GM18907 (cell line): Measurements from ENCODE around the gene ZNF398.

Experiments
- ATAC-seq: cut with Tn5 transposase; IDR thresholded peaks from one replicate; pipeline ENCODE4 v1.9.1; 2021; ENCODE audit warnings: mild to moderate bottlenecking, moderate library complexity; ENCODE audit not compliant: unreplicated experiment

The ZNF398 gene

GRCh38 chr7:149147752-149148653 is 750 bp downstream of the ZNF398 start:
- peak; percentile 38 for ATAC-seq

DNA sequence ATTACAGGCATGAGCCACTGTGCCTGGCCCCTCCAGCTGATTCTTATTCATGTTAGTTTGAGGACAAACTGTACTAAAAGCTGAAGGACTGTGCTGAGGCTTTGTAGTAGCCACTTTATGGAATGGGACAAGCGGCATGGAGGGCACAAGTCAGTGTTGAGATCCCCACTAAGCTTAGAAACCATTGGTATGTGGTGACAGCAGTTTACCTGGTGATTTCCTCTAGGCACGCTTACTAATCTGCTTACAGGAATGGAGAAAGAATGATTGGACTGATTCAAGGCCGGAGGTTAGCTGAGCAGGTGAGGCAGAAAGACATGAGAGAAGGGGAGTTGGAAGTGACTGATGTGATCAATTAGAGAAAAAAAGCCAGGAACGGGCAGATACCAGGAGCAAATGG is 3.7 kb downstream of the ZNF398 start:
- ATAC-seq, result no peak

DNA sequence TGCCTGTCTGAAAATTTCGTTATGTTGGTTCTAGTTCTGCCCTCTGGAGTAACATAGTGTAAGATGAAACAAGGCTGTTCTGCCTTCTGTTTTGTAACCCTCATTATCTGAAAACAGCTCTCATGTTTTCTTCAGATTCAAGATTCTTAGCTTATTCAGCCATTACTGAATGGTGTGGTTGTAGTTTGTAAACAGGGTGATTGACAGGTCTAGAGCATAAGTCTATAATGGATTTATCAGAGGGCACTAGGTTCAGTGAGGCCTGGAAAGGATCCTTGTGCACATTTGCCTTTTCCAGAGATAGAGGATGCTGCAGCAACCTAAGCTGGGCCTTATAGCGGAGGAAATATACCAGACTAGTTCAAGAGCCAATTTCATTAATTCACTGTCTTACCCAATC is 6.1 kb downstream of the ZNF398 start:
- no peak for ATAC-seq

GRCh38 chr7:149154056-149154455 is 6.8 kb downstream of the ZNF398 start:
- no peak for ATAC-seq

GRCh38 chr7:149156898-149157297 is 9.6 kb downstream of the ZNF398 start:
- ATAC-seq, result no peak

DNA sequence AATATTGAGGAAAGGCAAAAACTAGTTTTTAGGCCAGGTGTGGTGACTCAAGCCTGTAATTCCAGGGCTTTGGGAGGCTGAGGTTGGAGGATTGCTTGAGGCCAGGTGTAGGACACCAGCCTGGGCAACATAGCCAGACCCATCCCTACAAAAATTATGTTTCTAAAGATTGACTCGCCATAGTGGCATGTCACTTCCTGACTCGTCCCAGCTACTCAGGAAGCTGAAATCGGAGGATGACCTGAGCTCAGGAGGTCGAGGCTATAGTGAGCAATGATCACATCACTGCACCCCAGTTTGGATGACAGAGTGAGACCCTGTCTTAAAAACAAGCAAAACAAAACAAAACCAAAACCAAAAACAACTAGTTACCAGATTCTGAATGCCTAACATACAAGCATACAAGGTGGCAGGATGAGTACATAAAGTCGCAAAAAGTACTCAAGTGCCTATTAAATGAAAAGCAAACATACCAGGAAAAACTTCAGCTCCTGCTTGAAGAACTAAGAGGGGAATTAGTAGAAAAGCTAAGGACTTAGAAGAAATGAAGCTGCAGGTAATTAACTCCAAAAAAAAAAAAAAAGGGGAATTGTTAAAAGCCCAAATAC is 14.1 kb downstream of the ZNF398 start:
- no peak for ATAC-seq

DNA sequence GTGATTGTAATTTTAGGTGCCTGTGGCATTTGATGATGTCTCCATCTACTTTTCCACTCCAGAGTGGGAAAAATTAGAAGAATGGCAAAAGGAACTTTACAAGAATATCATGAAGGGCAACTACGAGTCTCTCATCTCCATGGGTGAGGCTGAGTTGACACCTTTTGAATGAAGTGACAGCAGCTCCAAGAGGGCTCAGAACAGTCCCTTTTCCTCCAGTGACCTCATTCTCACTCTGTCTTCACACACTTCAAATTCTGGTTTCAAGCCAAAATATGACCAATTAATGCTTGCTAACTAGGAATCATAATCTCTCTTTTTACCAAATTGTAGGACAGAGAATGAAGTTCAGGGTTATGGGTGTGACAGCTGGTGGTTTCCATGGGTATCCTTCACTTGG is 18.9 kb downstream of the ZNF398 start:
- no peak for ATAC-seq

- ATAC-seq, result no peak
Observed at GRCh38 chr7:149166630-149167352, 19.5 kb downstream of the ZNF398 start.

DNA sequence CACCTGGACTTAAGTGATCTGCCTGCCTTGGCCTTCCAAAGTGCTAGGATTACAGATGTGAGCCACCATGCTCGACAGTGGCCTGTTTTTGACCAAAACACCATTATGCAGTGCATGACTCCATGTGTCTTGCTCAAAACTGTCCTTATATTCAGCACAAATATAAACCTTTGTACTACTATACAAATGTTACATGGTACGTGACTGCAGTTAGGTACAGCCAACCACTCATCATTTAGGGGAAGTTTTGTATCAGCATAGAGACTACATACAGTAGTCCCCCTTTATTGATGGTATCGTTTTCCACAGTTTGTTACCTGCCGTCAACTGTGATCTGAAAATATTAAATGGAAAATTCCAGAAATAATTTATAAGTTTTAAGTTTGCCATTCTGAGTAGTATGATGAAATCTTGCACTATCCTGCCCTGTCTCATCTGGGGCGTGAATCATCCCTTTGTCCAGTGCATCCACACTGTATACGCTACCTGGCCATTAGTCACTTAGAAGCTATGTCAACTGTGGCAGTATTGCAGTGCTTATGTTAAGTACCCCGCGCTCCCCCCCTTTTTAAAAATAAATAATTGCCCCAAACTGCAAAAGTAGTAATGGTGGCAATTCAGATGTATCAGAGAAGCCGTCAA is 24.8 kb downstream of the ZNF398 start:
- no peak for ATAC-seq

DNA sequence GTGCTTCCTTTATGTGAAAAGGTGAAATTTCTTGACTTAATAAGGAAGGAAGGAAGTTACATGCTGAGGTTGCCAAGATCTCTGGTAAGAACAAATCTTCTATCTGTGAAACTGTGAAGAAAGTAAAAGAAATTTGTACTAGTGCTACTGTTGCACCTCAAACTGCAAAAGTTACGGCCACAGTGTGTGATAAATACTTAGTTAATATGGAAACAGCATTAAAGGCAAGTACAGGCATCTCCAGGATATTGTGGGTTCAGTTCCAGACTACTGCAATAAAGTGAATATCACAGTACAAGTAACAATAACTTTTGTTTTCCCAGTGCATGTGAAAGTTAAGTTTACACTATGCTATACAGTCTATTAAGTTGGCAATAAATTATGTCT is 25.3 kb downstream of the ZNF398 start:
- ATAC-seq, result no peak

DNA sequence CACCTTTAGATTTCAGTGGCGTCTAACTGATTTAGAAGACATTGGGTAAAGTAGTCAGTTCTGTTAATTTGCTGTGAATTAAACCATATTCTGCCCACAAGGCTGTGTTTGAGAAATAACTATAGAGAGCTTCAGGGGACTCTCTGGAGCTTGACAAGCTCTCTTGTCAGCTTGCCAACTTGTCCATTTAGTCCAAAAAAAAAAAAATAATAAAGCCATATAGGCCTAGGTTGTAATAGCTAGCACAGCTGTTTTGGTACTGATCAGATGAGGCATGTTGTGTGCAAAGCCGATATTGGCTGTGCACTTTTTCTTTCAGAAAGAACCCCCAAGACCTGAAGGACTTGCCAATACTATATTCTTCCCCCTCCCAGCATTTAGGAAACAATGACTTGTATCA is 27.9 kb downstream of the ZNF398 start:
- ATAC-seq, result no peak

GRCh38 chr7:149179241-149179640 is 32.0 kb downstream of the ZNF398 start:
- ATAC-seq, result no peak

GRCh38 chr7:149180722-149181449 is 33.6 kb downstream of the ZNF398 start:
- no peak for ATAC-seq

GRCh38 chr7:149181450-149181790 is 34.2 kb downstream of the ZNF398 start:
- ATAC-seq, result no peak

DNA sequence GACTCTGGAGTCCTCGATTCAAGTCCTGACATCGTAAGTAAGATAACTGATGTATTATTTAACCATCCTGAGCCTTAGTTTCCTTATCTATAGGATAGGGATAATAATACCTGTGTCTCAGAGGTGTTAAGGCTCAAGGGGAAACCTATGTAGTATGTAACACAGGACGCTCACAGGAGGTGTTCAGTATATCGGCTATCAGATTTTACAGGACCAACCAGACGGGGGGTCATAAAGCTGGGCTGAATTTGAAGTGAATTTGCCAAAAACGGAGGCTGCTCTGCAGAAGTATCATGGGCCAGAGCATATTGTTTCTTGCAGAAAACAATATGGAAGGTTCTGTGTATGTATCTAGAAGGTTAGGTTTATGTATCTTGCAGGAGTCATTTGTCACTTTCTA is 37.0 kb downstream of the ZNF398 start:
- ATAC-seq, result no peak

DNA sequence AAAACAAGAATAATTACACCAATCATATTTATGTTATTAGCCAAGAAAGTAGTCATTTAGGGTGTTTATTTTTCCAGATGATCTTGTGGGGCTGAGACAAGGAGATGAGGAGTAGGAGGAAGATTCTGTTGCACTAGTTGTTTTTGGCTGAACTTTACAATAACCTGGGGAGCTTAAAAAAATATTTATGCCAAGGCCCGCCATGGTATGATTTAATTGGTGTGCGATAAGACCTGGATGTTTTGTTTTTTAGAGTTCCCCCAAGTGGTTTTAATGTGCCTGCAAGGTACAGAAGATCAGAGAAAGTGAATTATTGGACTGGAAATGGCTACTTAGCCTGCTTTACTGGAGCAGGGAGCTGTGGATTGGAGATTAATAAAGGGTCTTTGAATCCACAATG is 41.0 kb downstream of the ZNF398 start:
- ATAC-seq, result no peak

- no peak for ATAC-seq
Observed at GRCh38 chr7:149188637-149189259, 41.5 kb downstream of the ZNF398 start.

GRCh38 chr7:149191851-149192250 is 44.6 kb downstream of the ZNF398 start:
- ATAC-seq, result no peak

- no peak for ATAC-seq
Observed at GRCh38 chr7:149194799-149195179, 47.5 kb downstream of the ZNF398 start.
